ENCODE data around the gene ZNF521. TPM values are rescaled to one million over a fixed set of nuclear protein-coding genes. Genes with fewer than 3 reads are reported as not detected.

ZNF521 gene
- total RNA-seq, 2 donors from 2014 or later, result 8.0 to 17.2 TPM

DNA sequence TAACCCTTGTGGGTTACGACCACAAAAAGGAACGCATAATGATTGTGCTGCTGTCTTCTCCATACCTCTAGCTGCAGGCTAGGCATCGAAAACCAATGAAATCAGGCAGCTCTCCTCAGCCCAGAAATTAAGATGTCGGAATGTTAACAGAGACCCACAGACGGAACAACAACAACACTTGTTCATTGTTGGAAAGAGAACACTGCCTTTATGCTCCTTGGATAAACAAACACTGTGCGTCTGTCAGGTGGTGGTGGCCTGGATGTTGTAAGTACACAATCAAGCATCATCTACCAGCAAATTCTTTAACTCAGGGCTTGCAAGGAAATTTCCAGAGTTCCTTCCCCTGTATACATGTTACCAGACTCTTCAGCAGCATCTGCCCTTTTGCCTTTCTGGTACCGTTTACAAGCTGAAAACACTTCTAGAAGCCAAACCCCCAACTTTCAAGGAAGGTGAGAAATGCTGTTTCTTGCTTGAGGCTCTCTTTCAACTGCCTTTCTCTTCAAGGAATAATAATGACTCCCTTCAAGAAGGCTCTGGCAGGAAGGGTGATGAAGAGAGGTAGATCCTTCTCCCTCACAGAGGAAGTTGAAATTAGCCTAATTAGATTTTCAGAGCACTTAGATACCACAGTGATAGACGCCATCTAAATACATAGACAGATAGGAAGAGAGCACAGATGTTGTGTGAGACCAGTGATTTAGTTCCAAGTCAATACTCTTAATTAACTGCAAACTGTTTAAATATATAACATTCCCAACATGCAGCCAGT is 332.7 kb downstream of the ZNF521 start:
- DNase-seq (ENCODE audit: low spot score) (no peak), ATAC-seq (ENCODE audit: insufficient number of reproducible peaks, low FRiP score, low read depth) (no peak)
- Histone ChIP-seq H3K4me3 (no peak overlapping the region), H3K27me3 (replicated peaks; ENCODE audit: insufficient read depth) (no peaks in the 10 kb centered on the region), H3K27ac (no peak overlapping the region), H3K9me3 (no peaks in the 10 kb centered on the region), H3K4me1 (ENCODE audit: control insufficient read depth in 1 of 2, low read depth in 2 of 2) (no peaks in the 10 kb centered on the region), H3K36me3 (no peaks in the 10 kb centered on the region)
- TF ChIP-seq, protein P1, sequence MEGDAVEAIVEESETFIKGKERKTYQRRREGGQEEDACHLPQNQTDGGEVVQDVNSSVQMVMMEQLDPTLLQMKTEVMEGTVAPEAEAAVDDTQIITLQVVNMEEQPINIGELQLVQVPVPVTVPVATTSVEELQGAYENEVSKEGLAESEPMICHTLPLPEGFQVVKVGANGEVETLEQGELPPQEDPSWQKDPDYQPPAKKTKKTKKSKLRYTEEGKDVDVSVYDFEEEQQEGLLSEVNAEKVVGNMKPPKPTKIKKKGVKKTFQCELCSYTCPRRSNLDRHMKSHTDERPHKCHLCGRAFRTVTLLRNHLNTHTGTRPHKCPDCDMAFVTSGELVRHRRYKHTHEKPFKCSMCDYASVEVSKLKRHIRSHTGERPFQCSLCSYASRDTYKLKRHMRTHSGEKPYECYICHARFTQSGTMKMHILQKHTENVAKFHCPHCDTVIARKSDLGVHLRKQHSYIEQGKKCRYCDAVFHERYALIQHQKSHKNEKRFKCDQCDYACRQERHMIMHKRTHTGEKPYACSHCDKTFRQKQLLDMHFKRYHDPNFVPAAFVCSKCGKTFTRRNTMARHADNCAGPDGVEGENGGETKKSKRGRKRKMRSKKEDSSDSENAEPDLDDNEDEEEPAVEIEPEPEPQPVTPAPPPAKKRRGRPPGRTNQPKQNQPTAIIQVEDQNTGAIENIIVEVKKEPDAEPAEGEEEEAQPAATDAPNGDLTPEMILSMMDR (IDR thresholded peaks at IDR 0.05), result no peak

DNA sequence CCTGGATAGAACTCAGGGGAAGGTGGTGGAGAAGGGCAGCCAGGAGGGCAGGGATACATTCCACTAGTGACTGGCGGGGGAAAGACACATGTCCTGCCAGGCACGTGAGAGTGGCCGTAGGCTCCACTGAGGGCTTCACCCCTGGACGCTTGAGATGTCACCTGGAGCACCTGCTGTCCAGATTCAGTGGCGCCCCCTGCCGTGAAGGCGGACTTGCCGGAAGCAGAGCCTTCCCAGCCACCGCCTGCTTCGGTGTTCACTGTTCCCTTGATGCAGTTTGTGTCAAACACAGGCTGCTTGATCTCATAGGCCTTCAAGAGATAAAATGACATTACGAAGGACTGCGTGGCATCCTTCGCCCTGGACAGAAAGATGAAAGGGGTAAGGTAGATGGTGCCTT is 335.3 kb downstream of the ZNF521 start:
- no peaks in the 10 kb centered on the region for H3K27me3 ChIP-seq (replicated peaks; ENCODE audit: insufficient read depth)
- H3K4me1 ChIP-seq (ENCODE audit: control insufficient read depth in 1 of 2, low read depth in 2 of 2), result no peaks in the 10 kb centered on the region
- H3K4me3 ChIP-seq, result no peak overlapping the region
- no peak overlapping the region for H3K27ac ChIP-seq
- DNase-seq (ENCODE audit: low spot score) (no peak), ATAC-seq (ENCODE audit: insufficient number of reproducible peaks, low FRiP score, low read depth) (no peak)
- H3K9me3 ChIP-seq, result no peaks in the 10 kb centered on the region
- no peaks in the 10 kb centered on the region for H3K36me3 ChIP-seq
- TF ChIP-seq, protein P1 (IDR thresholded peaks at IDR 0.05), result no peak

GRCh38 chr18:25016181-25016580 is 335.8 kb downstream of the ZNF521 start:
- no peak for DNase-seq (ENCODE audit: low spot score)
- no peaks in the 10 kb centered on the region for H3K4me1 ChIP-seq (ENCODE audit: control insufficient read depth in 1 of 2, low read depth in 2 of 2)
- H3K27me3 ChIP-seq (replicated peaks; ENCODE audit: insufficient read depth), result no peaks in the 10 kb centered on the region
- no peak for ATAC-seq (ENCODE audit: insufficient number of reproducible peaks, low FRiP score, low read depth)
- no peak overlapping the region for H3K4me3 ChIP-seq
- H3K27ac ChIP-seq, result no peak overlapping the region
- H3K9me3 ChIP-seq, result no peaks in the 10 kb centered on the region
- no peaks in the 10 kb centered on the region for H3K36me3 ChIP-seq
- TF ChIP-seq, protein P1 (IDR thresholded peaks at IDR 0.05), result no peak

Data from thoracic aorta (tissue), 2 donors.